Measurements from ENCODE around the gene IRX2.

IRX2 gene

GRCh38 chr5:2724831-2725230, 26.6 kb downstream of the IRX2 start:
- H3K36me3 ChIP-seq (replicated peaks; ENCODE audit: low read depth, low read length), result no peaks in the 10 kb centered on the region
- H3K4me1 ChIP-seq (ENCODE audit: low read length), result no peaks in the 10 kb centered on the region
- no peak overlapping the region for H2AFZ ChIP-seq (ENCODE audit: low read depth, low read length)
- H4K20me1 ChIP-seq (ENCODE audit: insufficient read depth, low read length), result no peaks in the 10 kb centered on the region
- no peak overlapping the region for H3K4me3 ChIP-seq (ENCODE audit: low read length)
- no peaks in the 10 kb centered on the region for H3K9me3 ChIP-seq (ENCODE audit: insufficient read depth, low read length)
- H3K9ac ChIP-seq (ENCODE audit: low read length), result no peak overlapping the region
- no peaks in the 10 kb centered on the region for H3K27me3 ChIP-seq (ENCODE audit: low read depth, low read length)
- TF ChIP-seq EZH2phosphoT487 (IDR thresholded peaks at IDR 0.05; ENCODE audit: low read depth) (no peak), CTCF (IDR thresholded peaks at IDR 0.05; ENCODE audit: low read depth, low read length) (no peak)
- H3K27ac ChIP-seq (ENCODE audit: low read length), result no peak overlapping the region
- no peaks in the 10 kb centered on the region for H3K79me2 ChIP-seq (ENCODE audit: low read length)
- no peak overlapping the region for H3K4me2 ChIP-seq (ENCODE audit: low read length)

GRCh38 chr5:2724031-2724581, 27.4 kb downstream of the IRX2 start:
- H4K20me1 ChIP-seq (ENCODE audit: insufficient read depth, low read length), result no peaks in the 10 kb centered on the region
- H3K4me1 ChIP-seq (ENCODE audit: low read length), result no peaks in the 10 kb centered on the region
- H3K4me2 ChIP-seq (ENCODE audit: low read length), result no peak overlapping the region
- no peaks in the 10 kb centered on the region for H3K79me2 ChIP-seq (ENCODE audit: low read length)
- H3K9ac ChIP-seq (ENCODE audit: low read length), result no peak overlapping the region
- H3K36me3 ChIP-seq (replicated peaks; ENCODE audit: low read depth, low read length), result no peaks in the 10 kb centered on the region
- H3K27me3 ChIP-seq (ENCODE audit: low read depth, low read length), result no peaks in the 10 kb centered on the region
- H2AFZ ChIP-seq (ENCODE audit: low read depth, low read length), result no peak overlapping the region
- no peak overlapping the region for H3K27ac ChIP-seq (ENCODE audit: low read length)
- no peak overlapping the region for H3K4me3 ChIP-seq (ENCODE audit: low read length)
- TF ChIP-seq CTCF (IDR thresholded peaks at IDR 0.05; ENCODE audit: low read depth, low read length) (no peak), EZH2phosphoT487 (IDR thresholded peaks at IDR 0.05; ENCODE audit: low read depth) (no peak)
- H3K9me3 ChIP-seq (ENCODE audit: insufficient read depth, low read length), result no peaks in the 10 kb centered on the region

GRCh38 chr5:2722901-2723300, 28.6 kb downstream of the IRX2 start:
- no peaks in the 10 kb centered on the region for H3K36me3 ChIP-seq (replicated peaks; ENCODE audit: low read depth, low read length)
- no peak overlapping the region for H3K4me2 ChIP-seq (ENCODE audit: low read length)
- TF ChIP-seq EZH2phosphoT487 (IDR thresholded peaks at IDR 0.05; ENCODE audit: low read depth) (no peak), CTCF (IDR thresholded peaks at IDR 0.05; ENCODE audit: low read depth, low read length) (no peak)
- H3K27me3 ChIP-seq (ENCODE audit: low read depth, low read length), result no peaks in the 10 kb centered on the region
- H3K79me2 ChIP-seq (ENCODE audit: low read length), result no peaks in the 10 kb centered on the region
- H3K9me3 ChIP-seq (ENCODE audit: insufficient read depth, low read length), result no peaks in the 10 kb centered on the region
- no peaks in the 10 kb centered on the region for H4K20me1 ChIP-seq (ENCODE audit: insufficient read depth, low read length)
- no peak overlapping the region for H2AFZ ChIP-seq (ENCODE audit: low read depth, low read length)
- no peak overlapping the region for H3K9ac ChIP-seq (ENCODE audit: low read length)
- no peak overlapping the region for H3K27ac ChIP-seq (ENCODE audit: low read length)
- no peaks in the 10 kb centered on the region for H3K4me1 ChIP-seq (ENCODE audit: low read length)
- H3K4me3 ChIP-seq (ENCODE audit: low read length), result no peak overlapping the region

DNA sequence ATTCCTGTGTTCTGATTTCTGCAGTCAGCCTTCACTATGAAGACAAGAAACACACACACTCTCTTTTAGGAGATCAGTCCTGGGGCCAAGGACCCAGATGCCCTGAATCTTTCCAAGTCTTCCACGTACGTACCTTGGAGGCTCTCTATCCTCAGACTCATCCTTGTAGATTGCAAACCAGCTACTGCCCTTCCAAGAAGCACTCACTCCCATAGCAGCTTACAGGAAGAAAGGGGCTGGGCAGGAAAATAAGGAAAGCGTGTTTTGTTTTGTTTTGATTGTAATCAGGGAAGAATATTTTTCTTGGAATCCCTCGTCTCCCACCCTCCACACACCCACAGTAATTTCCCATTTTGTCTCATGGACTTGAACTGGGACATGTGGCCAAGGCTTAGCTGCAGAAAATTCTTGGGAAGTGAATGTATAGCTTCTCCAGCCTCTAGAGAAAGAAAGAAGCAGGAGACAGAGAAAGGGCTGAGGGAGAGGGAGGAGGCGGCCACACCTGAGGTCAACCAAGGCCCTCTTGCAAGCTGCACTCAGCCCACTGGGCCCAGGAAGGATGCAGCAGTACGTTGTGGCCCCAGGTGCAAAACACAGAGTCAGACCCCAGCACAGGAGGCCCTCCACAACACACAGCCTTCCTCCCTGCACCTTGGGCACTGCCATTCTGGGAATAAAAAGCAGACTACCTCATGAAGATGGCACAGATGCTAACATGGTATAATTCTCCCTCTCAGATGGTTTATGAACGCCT, 29.9 kb downstream of the IRX2 start:
- Histone ChIP-seq H3K9me3 (ENCODE audit: insufficient read depth, low read length) (no peaks in the 10 kb centered on the region), H3K4me1 (ENCODE audit: low read length) (no peaks in the 10 kb centered on the region), H3K9ac (ENCODE audit: low read length) (no peak overlapping the region), H3K79me2 (ENCODE audit: low read length) (no peaks in the 10 kb centered on the region), H3K4me2 (ENCODE audit: low read length) (no peak overlapping the region), H3K27ac (ENCODE audit: low read length) (no peak overlapping the region), H3K27me3 (ENCODE audit: low read depth, low read length) (no peaks in the 10 kb centered on the region), H2AFZ (ENCODE audit: low read depth, low read length) (no peak overlapping the region), H4K20me1 (ENCODE audit: insufficient read depth, low read length) (no peaks in the 10 kb centered on the region), H3K36me3 (replicated peaks; ENCODE audit: low read depth, low read length) (no peaks in the 10 kb centered on the region), H3K4me3 (ENCODE audit: low read length) (no peak overlapping the region)
- no peak for TF ChIP-seq EZH2phosphoT487 (IDR thresholded peaks at IDR 0.05; ENCODE audit: low read depth)
- no peak for TF ChIP-seq CTCF (IDR thresholded peaks at IDR 0.05; ENCODE audit: low read depth, low read length)

All from OCI-LY3 (cell line).